GM12874 (cell line): ENCODE measurements around the gene PHYHIPL.

Experiments used
- CTCF ChIP-seq: IDR thresholded peaks from 2 replicates; pipeline ENCODE4 v1.5.1; 2011; ENCODE audit warnings: low read depth, mild to moderate bottlenecking, control low read depth, low read length, moderate library complexity; ENCODE audit not compliant: insufficient read depth

Gene PHYHIPL

GRCh38 chr10:59206204-59206720 lies 29.8 kb downstream of the PHYHIPL start:
- no peak for TF ChIP-seq CTCF

DNA sequence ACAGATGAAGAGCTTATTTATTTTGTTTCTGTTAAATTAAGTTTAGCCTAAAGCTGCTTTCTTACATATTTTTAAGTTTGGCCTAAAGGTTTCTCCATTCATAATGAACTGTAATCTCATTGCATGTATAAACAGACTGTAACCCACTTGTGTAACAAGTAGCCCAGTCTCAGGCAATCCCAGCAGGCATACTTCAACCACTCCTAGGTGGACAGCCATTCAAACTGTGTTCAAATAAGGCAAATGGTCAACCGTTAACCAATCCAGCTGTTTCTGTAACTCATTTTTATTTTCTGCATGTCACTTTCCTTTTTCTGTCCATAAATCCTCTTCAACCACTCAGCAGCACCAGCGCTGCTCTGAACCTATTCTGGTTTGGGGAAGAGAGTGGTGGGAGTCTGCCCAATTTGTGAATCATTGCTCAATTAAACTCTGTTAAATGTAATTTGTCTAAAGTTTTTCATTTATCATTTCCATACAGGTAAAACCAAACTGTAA lies 35.9 kb downstream of the PHYHIPL start:
- TF ChIP-seq CTCF, result no peak

GRCh38 chr10:59214160-59214559 lies 37.7 kb downstream of the PHYHIPL start:
- no peak for TF ChIP-seq CTCF

DNA sequence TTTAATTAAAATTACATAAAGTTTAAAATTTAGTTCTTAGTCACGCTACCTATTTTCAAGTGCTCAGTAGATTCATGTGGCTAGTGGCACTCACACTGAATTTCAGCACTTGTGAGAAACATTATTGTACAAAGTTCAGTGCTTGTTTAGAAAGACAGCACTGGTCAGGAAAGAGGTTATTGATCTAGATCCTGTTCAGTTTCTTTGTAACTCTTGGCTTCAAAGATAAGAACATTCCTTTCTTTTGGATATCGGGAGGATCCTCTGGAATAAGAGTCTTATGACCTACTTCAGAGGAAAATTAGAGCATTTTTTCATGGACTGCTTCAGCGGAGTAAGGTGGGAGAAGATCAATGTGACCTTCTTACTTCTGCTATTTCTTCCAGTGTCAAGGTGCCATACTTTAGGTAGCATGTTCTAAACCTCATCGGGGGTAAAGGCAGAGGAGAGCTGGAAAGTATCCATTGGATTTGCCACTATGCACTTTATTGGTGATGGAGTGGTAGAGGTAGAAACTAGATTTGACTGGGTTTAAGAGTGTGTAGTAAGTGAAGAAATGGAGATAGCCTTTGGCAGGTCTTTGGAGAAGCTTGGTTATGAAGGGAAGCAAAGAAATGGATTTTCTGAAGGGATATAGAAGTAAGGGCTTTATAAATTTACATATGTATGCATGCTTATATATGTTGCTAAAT lies 39.9 kb downstream of the PHYHIPL start:
- no peak for TF ChIP-seq CTCF

- no peak for TF ChIP-seq CTCF
These were observed 46.3 kb downstream of the PHYHIPL start for GRCh38 chr10:59222788-59223187.

DNA sequence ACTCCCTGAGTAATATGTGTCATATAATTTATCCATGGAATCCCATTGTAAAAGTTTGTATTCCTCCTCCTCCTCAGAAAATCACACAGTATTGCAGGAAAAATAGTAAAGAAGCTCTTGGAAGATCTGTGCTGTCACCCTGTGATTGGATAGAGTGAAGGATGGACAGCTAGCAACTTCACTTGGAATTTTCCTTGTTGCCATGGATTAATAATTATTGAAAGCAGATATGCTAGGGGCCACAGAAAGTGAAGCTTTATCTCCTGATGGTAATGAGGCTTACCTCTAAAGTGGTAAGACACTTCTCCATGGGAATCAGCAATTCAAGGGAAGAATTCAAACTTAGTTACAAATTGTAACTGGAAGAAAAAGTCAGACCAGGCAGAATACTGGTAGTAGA lies 48.8 kb downstream of the PHYHIPL start:
- TF ChIP-seq CTCF, result no peak

- no peak for TF ChIP-seq CTCF
These were observed 50.8 kb downstream of the PHYHIPL start for GRCh38 chr10:59227136-59227673.
